Measurements from ENCODE around the gene ECE2.

Gene ECE2

GRCh38 chr3:184275381-184275701 is 481 bp upstream of the ECE2 start:
- H3K4me3 Mint-ChIP-seq = no peak overlapping the region
- no peak overlapping the region for H3K27ac Mint-ChIP-seq
- peaks cover 51% of the 10 kb centered on the region for H3K27me3 Mint-ChIP-seq (ENCODE audit: low read depth)
- no peaks in the 10 kb centered on the region for H3K9me3 Mint-ChIP-seq
- no peak for DNase-seq (ENCODE audit: low spot score)
- no peaks in the 10 kb centered on the region for H3K4me1 Mint-ChIP-seq (ENCODE audit: low read depth)
- H3K36me3 Mint-ChIP-seq (ENCODE audit: low read depth) = no peaks in the 10 kb centered on the region

GRCh38 chr3:184277366-184277765 is 1.5 kb downstream of the ECE2 start:
- Mint-ChIP-seq H3K36me3 (ENCODE audit: low read depth) (no peaks in the 10 kb centered on the region), H3K27me3 (ENCODE audit: low read depth) (peaks cover 45% of the 10 kb centered on the region), H3K4me1 (ENCODE audit: low read depth) (no peaks in the 10 kb centered on the region), H3K4me3 (no peak overlapping the region), H3K27ac (no peak overlapping the region), H3K9me3 (no peaks in the 10 kb centered on the region)
- no peak for DNase-seq (ENCODE audit: low spot score)

GRCh38 chr3:184282941-184283340 is 7.1 kb downstream of the ECE2 start:
- Mint-ChIP-seq H3K27me3 (ENCODE audit: low read depth) (peaks cover 11% of the 10 kb centered on the region), H3K9me3 (no peaks in the 10 kb centered on the region), H3K36me3 (ENCODE audit: low read depth) (no peaks in the 10 kb centered on the region), H3K4me3 (no peak overlapping the region), H3K27ac (no peak overlapping the region), H3K4me1 (ENCODE audit: low read depth) (no peaks in the 10 kb centered on the region)
- no peak for DNase-seq (ENCODE audit: low spot score)

DNA sequence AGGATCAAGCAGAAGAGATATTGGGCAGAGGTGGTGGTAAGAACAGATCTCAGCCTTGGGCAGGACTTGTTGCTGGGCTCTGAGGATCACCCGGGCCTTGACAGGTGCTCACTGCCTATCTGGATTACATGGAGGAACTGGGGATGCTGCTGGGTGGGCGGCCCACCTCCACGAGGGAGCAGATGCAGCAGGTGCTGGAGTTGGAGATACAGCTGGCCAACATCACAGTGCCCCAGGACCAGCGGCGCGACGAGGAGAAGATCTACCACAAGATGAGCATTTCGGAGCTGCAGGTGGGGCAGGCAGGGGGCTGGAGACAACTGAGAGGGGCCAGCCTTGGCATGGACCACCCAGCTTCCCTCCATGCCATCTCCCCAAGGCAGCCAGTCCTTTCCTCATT is 7.9 kb downstream of the ECE2 start:
- H3K27me3 Mint-ChIP-seq (ENCODE audit: low read depth) = peaks cover 10% of the 10 kb centered on the region
- no peak for DNase-seq (ENCODE audit: low spot score)
- no peak overlapping the region for H3K27ac Mint-ChIP-seq
- H3K4me1 Mint-ChIP-seq (ENCODE audit: low read depth) = no peaks in the 10 kb centered on the region
- no peak overlapping the region for H3K4me3 Mint-ChIP-seq
- H3K9me3 Mint-ChIP-seq = no peaks in the 10 kb centered on the region
- no peaks in the 10 kb centered on the region for H3K36me3 Mint-ChIP-seq (ENCODE audit: low read depth)

GRCh38 chr3:184284696-184285095 is 8.9 kb downstream of the ECE2 start:
- DNase-seq (ENCODE audit: low spot score) = peak; percentile 8
- H3K9me3 Mint-ChIP-seq = no peaks in the 10 kb centered on the region
- peaks cover 4% of the 10 kb centered on the region for H3K4me1 Mint-ChIP-seq (ENCODE audit: low read depth)
- no peak overlapping the region for H3K4me3 Mint-ChIP-seq
- no peak overlapping the region for H3K27ac Mint-ChIP-seq
- peaks cover 5% of the 10 kb centered on the region for H3K27me3 Mint-ChIP-seq (ENCODE audit: low read depth)
- H3K36me3 Mint-ChIP-seq (ENCODE audit: low read depth) = no peaks in the 10 kb centered on the region

- no peaks in the 10 kb centered on the region for H3K9me3 Mint-ChIP-seq
- H3K27ac Mint-ChIP-seq = peak overlapping the region; percentile 36
- H3K36me3 Mint-ChIP-seq (ENCODE audit: low read depth) = no peaks in the 10 kb centered on the region
- peaks cover 4% of the 10 kb centered on the region for H3K4me1 Mint-ChIP-seq (ENCODE audit: low read depth)
- no peak overlapping the region for H3K4me3 Mint-ChIP-seq
- peak; percentile 44 for DNase-seq (ENCODE audit: low spot score)
- H3K27me3 Mint-ChIP-seq (ENCODE audit: low read depth) = peaks cover 2% of the 10 kb centered on the region
These were observed 13.7 kb downstream of the ECE2 start for GRCh38 chr3:184289426-184289938.

GRCh38 chr3:184290331-184290730 is 14.5 kb downstream of the ECE2 start:
- no peak for DNase-seq (ENCODE audit: low spot score)

DNA sequence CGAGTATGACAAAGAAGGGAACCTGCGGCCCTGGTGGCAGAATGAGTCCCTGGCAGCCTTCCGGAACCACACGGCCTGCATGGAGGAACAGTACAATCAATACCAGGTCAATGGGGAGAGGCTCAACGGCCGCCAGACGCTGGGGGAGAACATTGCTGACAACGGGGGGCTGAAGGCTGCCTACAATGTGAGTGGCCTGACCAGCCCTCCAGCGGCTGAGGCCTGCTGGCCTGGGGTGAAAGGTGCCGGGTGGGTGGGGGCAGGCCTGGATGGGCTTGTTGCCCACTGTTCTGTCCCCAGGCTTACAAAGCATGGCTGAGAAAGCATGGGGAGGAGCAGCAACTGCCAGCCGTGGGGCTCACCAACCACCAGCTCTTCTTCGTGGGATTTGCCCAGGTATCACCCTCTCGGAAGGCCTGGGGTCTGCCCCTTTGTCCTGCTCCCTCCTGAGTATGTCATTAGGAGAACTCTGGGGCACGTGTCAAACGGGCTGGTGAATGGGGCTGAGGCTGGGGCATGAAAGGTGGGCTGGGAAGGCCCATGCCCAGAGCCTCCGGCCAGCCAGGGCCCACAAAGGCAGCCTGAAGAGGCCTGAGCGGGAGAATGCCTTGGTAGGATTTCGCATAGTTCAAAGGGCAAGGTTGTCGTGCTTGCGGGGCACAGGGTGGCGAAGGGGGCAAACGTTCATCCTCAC is 15.4 kb downstream of the ECE2 start:
- Mint-ChIP-seq H3K9me3 (no peaks in the 10 kb centered on the region), H3K4me3 (no peak overlapping the region), H3K36me3 (ENCODE audit: low read depth) (no peaks in the 10 kb centered on the region)

More at GRCh38 chr3:184290331-184290730, 14.5 kb downstream of the ECE2 start:
- Mint-ChIP-seq H3K4me1 (ENCODE audit: low read depth) (peaks cover 4% of the 10 kb centered on the region), H3K27me3 (ENCODE audit: low read depth) (peaks cover 4% of the 10 kb centered on the region), H3K4me3 (no peak overlapping the region), H3K27ac (no peak overlapping the region), H3K36me3 (ENCODE audit: low read depth) (no peaks in the 10 kb centered on the region), H3K9me3 (no peaks in the 10 kb centered on the region)

DNA sequence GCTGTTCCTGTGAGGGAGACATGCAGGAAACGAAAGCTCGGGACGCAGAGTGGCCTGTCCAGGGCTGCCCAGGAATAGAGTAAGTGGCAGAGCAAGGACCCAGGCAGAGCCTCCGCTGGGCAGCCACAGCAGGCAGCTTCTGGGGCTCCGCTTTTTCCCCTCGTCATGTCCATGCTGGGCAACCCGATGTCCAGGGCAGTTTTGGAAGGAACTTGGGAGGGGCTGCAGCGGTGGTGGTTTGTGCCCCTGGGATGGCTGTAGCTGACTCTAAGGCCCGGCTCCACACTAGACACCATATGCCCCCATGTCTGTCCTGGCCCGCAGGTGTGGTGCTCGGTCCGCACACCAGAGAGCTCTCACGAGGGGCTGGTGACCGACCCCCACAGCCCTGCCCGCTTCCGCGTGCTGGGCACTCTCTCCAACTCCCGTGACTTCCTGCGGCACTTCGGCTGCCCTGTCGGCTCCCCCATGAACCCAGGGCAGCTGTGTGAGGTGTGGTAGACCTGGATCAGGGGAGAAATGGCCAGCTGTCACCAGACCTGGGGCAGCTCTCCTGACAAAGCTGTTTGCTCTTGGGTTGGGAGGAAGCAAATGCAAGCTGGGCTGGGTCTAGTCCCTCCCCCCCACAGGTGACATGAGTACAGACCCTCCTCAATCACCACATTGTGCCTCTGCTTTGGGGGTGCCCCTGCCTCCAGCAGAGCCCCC is 16.1 kb downstream of the ECE2 start:
- Mint-ChIP-seq H3K4me3 (no peak overlapping the region), H3K27ac (no peak overlapping the region), H3K36me3 (ENCODE audit: low read depth) (no peaks in the 10 kb centered on the region), H3K9me3 (no peaks in the 10 kb centered on the region), H3K4me1 (ENCODE audit: low read depth) (peaks cover 4% of the 10 kb centered on the region), H3K27me3 (ENCODE audit: low read depth) (peaks cover 4% of the 10 kb centered on the region)
- no peak for DNase-seq (ENCODE audit: low spot score)

More for the DNA sequence above, 15.4 kb downstream of the ECE2 start:
- peaks cover 4% of the 10 kb centered on the region for H3K27me3 Mint-ChIP-seq (ENCODE audit: low read depth)
- H3K27ac Mint-ChIP-seq = no peak overlapping the region
- H3K4me1 Mint-ChIP-seq (ENCODE audit: low read depth) = peaks cover 4% of the 10 kb centered on the region
- DNase-seq (ENCODE audit: low spot score) = no peak

- no peak for DNase-seq (ENCODE audit: low spot score)
These were observed 19.9 kb downstream of the ECE2 start for GRCh38 chr3:184295771-184296170.

DNA sequence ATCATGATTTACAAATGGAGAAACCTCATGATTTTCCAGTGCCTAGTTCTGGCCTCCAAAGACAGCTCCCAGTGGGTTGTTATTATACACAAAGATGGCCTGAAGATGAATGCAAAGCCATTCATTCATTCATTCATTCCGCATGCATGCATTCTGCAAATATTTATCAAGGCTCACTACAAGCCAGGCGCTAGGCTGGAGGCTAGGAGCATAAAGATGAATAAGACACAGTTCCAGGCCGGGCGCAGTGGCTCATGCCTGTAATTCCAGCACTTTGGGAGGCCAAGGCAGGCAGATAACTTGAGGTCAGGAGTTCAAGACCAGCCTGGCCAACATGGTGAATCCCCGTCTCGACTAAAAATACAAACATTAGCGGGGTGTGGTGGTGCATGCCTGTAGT is 20.8 kb downstream of the ECE2 start:
- peaks cover 22% of the 10 kb centered on the region for H3K4me1 Mint-ChIP-seq (ENCODE audit: low read depth)
- peaks cover 4% of the 10 kb centered on the region for H3K27me3 Mint-ChIP-seq (ENCODE audit: low read depth)
- DNase-seq (ENCODE audit: low spot score) = no peak
- no peak overlapping the region for H3K4me3 Mint-ChIP-seq
- no peaks in the 10 kb centered on the region for H3K9me3 Mint-ChIP-seq
- no peak overlapping the region for H3K27ac Mint-ChIP-seq
- peaks cover 20% of the 10 kb centered on the region for H3K36me3 Mint-ChIP-seq (ENCODE audit: low read depth)

More at GRCh38 chr3:184295771-184296170, 19.9 kb downstream of the ECE2 start:
- H3K36me3 Mint-ChIP-seq (ENCODE audit: low read depth) = peaks cover 13% of the 10 kb centered on the region
- H3K27ac Mint-ChIP-seq = no peak overlapping the region
- peaks cover 17% of the 10 kb centered on the region for H3K4me1 Mint-ChIP-seq (ENCODE audit: low read depth)
- peak overlapping the region; percentile 18 for H3K4me3 Mint-ChIP-seq
- H3K9me3 Mint-ChIP-seq = no peaks in the 10 kb centered on the region
- peaks cover 4% of the 10 kb centered on the region for H3K27me3 Mint-ChIP-seq (ENCODE audit: low read depth)

- H3K27me3 Mint-ChIP-seq (ENCODE audit: low read depth) = peaks cover 1% of the 10 kb centered on the region
- H3K36me3 Mint-ChIP-seq (ENCODE audit: low read depth) = peaks cover 43% of the 10 kb centered on the region
- no peaks in the 10 kb centered on the region for H3K9me3 Mint-ChIP-seq
- peak within 1 kb of the TSS; percentile 89 for H3K27ac Mint-ChIP-seq
- DNase-seq (ENCODE audit: low spot score) = peak; percentile 94
- H3K4me3 Mint-ChIP-seq = peak within 1 kb of the TSS; percentile 90
- peaks cover 26% of the 10 kb centered on the region for H3K4me1 Mint-ChIP-seq (ENCODE audit: low read depth)
These were observed 23.1 kb downstream of the ECE2 start, which contains the start of gene PSMD2 for GRCh38 chr3:184298759-184299487. PSMD2 (plus strand) TSS chr3:184299241; CDS start chr3:184299267, 26 bp downstream.

- Mint-ChIP-seq H3K4me3 (peak overlapping the region; percentile 90), H3K36me3 (ENCODE audit: low read depth) (peaks cover 51% of the 10 kb centered on the region), H3K27me3 (ENCODE audit: low read depth) (peaks cover 1% of the 10 kb centered on the region), H3K27ac (peak overlapping the region; percentile 89), H3K4me1 (ENCODE audit: low read depth) (peaks cover 26% of the 10 kb centered on the region), H3K9me3 (no peaks in the 10 kb centered on the region)
- no peak for DNase-seq (ENCODE audit: low spot score)
These were observed 23.9 kb downstream of the ECE2 start for GRCh38 chr3:184299488-184300377.
